Adipose tissue (tissue), 3 donors: ENCODE data around the gene MCEMP1. TPM values are rescaled to one million over a fixed set of nuclear protein-coding genes. Genes with fewer than 3 reads are reported as not detected.
A peak's percentile ranks its signal among the peaks of the same experiment; 100 is the strongest.
"Not testable (repeated sequence)": the region's sequence is repeated elsewhere in the genome, so short reads cannot be mapped to it uniquely, and the experiment has no call there.

Experiments used
- H3K27ac ChIP-seq: one replicate; pipeline ENCODE4 v1.5.1; 2013; ENCODE audit warnings: low read depth, low read length
- WGBS, 3 donors: extraction: QIAGEN DNeasy Blood & Tissue Kit; methylation state at CpG; one replicate each; pipeline ENCODE4 v1.1.7; 2013; 5-methylcytosine and 5-hydroxymethylcytosine counted together
- polyA plus RNA-seq, 3 donors: library from polyadenylated mRNA; stranded (reverse); fragments of 200-250 nt; gene quantifications; one replicate each; pipeline ENCODE4 v1.2.3, GENCODE V29; 2013
- donor health status: healthy with polysubstance abuse.
- donor health status: Bipolar disorder and iron deficiency.
- donor health status: healthy.

The MCEMP1 gene
- polyA plus RNA-seq, 3 donors: 0.76 to 36.0 (median 20.8) TPM

DNA sequence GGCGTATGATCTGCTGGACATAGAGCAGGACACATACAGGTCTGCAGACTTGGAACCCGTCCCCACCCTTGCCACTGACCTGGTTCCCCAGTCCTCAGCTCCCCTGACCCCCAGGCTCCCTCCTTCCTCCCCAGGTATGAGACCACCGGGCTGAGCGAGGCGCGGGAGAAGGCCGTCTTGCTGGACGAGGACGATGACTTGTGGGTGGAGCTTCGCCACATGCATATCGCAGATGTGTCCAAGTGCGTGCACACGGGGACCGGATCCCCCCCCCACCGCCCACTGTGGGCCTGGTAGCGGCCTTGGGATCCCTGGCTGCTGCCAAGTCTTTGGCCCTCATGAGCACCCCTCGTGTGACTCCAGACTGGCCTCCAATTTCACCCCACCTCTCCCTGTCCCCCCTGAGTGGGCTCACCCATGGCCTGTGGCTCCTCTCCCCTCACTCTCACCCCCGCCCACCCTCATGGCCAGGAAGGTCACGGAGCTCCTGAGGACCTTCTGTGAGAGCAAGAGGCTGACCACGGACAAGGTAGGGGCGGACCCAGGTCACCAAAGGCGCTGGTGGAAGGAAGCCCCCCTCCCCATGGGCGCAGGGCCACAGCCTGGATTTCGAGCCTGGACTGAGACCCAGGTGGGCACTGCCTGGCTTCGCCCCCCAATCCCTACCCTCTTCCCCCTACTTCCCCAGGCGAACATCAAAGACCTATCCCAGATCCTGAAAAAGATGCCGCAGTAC, 34.4 kb upstream of the MCEMP1 start:
- no peak overlapping the region for H3K27ac ChIP-seq
- 88 to 93% (median 92%) methylated on average over 27 of the region's 27 CpGs for WGBS, 3 donors

DNA sequence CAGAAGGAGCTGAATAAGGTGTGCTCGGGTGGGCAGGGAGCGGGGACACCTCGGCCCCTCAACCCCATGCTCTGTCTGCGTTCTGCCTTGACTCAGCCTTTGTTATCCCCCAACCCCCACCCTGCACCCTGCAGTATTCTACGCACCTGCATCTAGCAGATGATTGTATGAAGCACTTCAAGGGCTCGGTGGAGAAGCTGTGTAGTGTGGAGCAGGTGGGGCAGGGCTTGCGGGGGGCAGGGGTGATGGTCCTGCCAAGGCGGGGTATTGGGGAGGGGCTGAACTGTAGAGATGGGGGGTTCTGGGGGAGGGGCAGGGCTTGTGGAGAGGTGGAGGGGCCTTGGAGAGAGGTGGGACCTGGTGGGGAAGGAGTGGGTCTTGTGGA, 33.9 kb upstream of the MCEMP1 start:
- no peak overlapping the region for H3K27ac ChIP-seq
- WGBS, 3 donors: 94 to 97% (median 95%) methylated on average over 8 of the region's 8 CpGs

DNA sequence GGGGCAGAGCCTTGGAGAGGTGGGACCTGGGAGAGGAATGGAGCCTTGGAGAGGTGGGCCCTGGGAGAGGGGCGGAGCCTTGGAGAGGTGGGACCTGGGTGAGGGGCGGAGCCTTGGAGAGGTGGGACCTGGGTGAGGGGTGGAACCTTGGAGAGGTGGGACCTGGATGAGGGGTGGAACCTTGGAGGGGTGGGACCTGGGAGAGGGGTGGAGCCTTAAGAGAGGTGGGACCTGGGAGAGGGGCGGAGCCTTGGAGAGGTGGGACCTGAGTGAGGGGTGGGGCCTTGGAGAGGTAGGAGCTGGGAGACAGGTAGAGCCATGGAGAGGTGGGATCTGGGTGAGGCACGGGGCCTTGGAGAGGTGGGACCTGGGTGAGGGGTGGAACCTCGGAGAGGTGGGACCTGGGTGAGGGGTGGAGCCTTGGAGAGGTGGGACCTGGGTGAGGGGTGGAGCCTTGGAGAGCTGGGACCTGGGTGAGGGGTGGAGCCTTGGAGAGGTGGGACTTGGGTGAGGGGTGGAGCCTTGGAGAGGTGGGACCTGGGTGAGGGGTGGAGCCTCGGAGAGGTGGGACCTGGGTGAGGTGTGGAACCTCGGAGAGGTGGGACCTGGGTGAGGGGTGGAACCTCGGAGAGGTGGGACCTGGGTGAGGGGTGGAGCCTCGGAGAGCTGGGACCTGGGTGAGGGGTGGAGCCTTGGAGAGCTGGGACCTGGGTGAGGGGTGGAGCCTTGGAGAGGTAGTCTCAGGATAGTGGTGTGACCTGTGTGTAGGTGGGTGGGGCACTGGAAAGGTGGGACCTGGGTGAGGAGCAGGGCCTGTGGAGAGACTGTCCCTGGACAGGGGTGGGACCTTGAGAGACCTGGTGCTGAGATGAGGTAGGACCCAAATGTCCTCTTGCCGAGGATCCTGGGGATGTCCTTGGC, 33.0 kb upstream of the MCEMP1 start:
- WGBS, 3 donors: 47 to 87% (median 80%) methylated on average over 10 of the region's 10 CpGs
- not testable (repeated sequence) for H3K27ac ChIP-seq

DNA sequence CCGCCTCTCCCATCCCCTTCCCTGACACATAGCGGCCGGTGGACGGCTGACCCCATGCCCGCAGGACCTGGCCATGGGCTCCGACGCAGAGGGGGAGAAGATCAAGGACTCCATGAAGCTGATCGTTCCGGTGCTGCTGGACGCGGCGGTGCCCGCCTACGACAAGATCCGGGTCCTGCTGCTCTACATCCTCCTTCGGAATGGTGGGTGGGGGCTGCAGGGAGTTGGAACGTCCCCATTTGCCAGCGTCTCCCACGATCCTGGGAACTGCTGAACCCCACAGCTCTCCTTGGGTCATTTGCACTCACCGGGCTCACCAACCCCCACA, 32.4 kb upstream of the MCEMP1 start:
- no peak overlapping the region for H3K27ac ChIP-seq
- 93 to 95% (median 94%) methylated on average over 17 to 20 of the region's 20 CpGs for WGBS, 3 donors

DNA sequence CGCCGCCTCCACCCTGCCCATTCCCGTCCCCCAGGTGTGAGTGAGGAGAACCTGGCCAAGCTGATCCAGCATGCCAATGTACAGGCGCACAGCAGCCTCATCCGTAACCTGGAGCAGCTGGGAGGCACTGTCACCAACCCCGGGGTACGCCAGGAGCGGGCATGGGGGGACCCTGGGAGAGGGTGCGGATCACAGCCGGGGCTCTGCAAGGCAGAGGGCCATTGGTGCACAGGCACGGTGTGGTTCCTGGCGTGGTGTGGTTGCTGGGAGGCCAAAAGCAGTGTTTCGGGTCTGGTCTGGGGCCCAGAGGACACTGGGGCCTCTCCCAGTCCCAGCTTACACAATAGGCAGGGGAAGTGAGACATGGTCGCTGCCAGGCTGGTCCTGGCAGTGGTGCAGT, 31.7 kb upstream of the MCEMP1 start:
- 64 to 89% (median 76%) methylated on average over 14 of the region's 14 CpGs for WGBS, 3 donors

DNA sequence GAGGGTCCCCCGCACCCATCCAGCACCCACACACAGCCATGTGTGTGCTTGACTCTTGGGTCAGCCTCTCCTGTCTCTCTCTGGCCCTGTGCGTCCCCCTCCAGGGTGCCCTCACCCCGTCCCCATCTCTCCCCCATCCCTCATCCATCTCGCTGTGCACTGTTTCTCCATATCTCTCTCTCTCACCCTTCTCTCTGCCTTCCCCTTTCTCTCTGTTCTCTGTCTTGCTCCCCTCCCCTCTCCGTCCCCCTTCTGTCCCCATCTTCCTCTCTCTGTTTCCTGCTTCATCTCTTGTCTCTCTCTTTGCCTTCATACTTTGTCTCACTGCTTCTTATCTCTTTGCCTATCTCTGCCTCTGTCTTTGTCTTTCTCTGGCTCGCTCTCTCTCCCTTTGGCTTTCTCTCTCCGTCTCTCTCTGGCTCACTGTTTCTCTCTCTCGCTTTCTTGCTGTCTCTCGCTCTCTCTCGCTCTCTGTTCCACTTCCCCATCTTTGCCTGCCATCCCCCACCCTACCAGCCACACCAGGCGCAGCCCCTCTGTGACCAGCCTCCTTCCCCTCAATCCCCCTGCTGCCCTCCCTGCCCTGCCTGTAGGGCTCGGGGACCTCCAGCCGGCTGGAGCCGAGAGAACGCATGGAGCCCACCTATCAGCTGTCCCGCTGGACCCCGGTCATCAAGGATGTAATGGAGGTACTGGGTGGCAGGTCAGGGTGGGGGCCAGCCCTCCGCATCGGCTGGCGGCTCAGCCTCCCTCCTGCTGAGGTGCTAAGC, 31.0 kb upstream of the MCEMP1 start:
- 44 to 78% (median 63%) methylated on average over 19 to 20 of the region's 20 CpGs for WGBS, 3 donors
- no peak overlapping the region for H3K27ac ChIP-seq

More for the DNA sequence above, 31.7 kb upstream of the MCEMP1 start:
- H3K27ac ChIP-seq: no peak overlapping the region

DNA sequence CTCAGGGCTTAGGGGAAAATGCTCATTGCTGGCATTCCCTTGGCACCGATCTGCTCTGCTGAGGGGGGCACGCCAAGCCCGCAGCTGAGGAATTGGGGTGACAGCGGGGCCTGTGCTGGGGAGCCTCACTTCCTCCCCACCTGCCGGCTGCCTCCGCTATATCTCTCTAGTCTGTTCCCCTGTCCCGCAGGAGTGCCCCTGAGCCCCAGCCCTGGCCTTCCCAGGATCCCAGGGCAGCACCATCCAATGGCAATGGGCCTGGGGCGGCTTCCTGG, 30.5 kb upstream of the MCEMP1 start:
- 69 to 88% (median 86%) methylated on average over 8 of the region's 8 CpGs for WGBS, 3 donors

DNA sequence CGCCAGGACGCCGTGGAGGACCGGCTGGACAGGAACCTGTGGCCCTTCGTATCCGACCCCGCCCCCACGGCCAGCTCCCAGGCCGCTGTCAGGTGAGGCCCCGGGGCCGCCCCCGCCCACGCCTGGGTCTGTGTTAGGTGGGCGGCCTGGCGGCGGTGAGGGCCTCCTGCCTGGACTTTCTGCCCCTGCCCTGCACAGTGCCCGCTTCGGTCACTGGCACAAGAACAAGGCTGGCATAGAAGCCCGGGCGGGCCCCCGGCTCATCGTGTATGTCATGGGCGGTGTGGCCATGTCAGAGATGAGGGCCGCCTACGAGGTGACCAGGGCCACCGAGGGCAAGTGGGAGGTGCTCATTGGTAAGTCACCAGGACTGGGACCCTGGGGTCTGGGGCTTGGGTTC, 29.7 kb upstream of the MCEMP1 start:
- WGBS, 3 donors: 90 to 94% (median 93%) methylated on average over 26 of the region's 26 CpGs
- no peak overlapping the region for H3K27ac ChIP-seq

More for the DNA sequence above, 30.5 kb upstream of the MCEMP1 start:
- no peak overlapping the region for H3K27ac ChIP-seq

DNA sequence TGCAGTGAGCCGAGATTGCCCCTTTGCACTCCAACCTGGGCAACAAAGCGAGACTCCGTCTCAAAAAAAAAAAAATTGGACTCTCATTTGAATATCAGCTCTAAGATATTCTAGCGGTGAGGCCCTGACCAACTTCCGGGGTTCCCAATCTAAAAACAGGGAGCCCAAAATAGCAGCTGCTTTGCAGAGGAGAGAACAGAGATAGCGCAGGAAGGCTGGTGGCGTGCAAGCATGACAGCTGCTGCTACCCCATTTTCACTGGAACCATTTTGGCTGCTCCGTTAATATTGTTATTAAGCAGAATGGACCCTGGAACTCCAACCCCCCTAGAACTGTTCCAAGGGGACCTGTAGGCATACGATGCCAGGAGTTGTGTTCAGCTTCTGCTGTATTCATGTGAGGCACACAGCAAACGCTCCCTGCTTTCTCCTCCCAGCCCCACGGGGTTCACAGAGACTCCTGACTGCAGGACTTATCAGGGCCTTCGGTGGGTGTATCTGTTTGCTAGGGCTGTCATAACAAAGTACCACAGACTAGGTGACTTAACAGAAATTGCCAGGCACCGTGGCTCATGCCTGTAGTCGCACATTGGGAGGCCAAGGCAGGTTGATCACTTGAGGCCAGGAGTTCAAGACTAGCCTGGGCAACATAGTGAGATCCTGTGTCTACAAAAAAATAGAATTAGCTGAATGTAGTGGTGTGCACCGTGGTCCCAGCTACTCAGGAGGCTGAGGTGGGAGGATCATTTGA, 28.4 kb upstream of the MCEMP1 start:
- WGBS, 3 donors: 79 to 84% (median 81%) methylated on average over 15 of the region's 15 CpGs
- no peak overlapping the region for H3K27ac ChIP-seq

DNA sequence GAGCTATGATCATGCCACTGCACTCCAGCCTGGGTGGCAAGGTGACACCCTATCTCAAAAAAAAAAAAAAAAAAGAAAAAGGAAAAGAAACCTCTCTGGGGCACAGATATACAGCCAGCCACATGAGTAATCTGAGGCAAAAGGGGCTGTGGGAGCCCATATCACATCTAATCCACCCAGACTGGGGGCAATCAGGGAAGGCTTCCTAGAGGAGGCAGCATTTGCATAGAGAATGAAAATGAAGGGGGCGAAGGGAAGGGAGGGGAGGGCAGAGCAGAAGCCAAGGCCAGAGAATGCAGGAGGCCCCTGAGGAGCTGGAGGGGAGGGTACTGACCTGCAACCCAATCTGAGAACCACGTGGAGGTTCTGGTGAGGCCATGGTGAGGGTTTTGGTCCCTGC, 26.7 kb upstream of the MCEMP1 start:
- no peak overlapping the region for H3K27ac ChIP-seq
- WGBS, 3 donors: 45 to 69% (median 47%) methylated on average over 2 of the region's 2 CpGs

DNA sequence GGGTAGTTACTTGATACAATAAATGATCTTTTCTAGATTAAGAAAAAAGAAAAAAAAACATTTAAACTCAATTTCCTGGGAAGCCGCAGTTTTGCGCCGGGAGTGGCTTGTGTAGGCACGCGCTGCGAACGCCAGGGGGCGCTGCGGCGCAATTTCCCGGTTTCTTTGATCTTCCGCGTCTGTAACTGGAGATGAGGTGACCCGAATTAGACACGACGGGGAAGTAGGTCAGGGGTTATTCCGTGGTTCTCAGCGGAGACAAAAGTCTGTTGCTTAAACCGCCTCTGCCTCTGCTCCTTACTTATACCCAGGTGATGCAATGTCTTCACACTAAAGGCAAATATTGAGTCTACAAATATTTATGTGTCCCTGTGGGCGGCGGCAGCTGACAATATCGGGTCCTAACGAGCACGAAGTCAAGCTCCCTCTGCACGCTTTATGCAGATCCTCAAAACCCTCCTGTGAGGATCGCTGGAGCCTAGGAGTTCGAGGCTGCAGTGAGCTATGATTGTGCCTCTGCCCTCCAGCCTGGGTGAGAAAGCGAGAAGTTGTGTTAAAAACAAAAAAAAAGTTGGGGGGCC, 24.7 kb upstream of the MCEMP1 start:
- peak overlapping the region; percentile 77 for H3K27ac ChIP-seq
- WGBS, 3 donors: 3 to 4% (median 4%) methylated on average over 28 of the region's 28 CpGs

DNA sequence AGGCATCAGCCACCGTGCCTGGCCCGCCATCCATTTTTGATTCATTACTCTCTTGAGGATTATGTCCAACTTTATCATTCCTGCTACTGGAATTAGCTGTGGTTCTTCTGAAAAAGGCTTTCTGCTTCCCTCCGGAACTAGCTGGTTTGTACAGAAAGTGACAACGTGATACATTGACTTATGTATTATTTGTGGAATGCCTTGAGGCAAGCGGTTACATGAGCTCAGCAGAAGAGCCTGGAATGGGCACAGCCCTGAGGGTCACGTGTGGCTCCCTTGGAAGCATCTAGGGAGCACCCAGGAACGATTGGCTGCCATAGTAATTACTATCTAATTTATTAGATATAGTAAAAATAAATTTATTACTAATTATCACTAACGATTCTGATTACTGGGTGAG, 22.5 kb upstream of the MCEMP1 start:
- 48 to 63% (median 51%) methylated on average over 8 of the region's 8 CpGs for WGBS, 3 donors
- H3K27ac ChIP-seq: no peak overlapping the region

DNA sequence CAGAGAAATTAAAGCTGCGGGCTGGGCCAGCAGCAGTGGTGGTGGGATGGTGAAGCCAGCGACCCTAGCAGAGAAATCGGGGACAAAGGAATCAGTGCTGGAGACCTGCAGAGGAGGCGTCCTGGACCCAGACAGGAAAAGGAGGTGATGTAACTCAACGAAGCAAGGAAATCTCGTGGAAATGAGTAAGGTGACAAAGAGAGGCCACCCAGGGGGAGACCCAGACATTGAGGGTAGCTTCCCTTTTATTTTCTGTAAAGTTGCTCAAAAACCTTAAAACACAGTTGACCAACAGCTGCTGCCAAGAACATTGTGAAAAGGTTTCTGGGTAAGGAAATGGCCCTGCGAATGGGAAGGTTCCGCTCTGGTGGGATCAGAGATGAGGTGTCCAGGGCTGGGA, 21.3 kb upstream of the MCEMP1 start:
- 47 to 71% (median 50%) methylated on average over 8 of the region's 8 CpGs for WGBS, 3 donors
- no peak overlapping the region for H3K27ac ChIP-seq

DNA sequence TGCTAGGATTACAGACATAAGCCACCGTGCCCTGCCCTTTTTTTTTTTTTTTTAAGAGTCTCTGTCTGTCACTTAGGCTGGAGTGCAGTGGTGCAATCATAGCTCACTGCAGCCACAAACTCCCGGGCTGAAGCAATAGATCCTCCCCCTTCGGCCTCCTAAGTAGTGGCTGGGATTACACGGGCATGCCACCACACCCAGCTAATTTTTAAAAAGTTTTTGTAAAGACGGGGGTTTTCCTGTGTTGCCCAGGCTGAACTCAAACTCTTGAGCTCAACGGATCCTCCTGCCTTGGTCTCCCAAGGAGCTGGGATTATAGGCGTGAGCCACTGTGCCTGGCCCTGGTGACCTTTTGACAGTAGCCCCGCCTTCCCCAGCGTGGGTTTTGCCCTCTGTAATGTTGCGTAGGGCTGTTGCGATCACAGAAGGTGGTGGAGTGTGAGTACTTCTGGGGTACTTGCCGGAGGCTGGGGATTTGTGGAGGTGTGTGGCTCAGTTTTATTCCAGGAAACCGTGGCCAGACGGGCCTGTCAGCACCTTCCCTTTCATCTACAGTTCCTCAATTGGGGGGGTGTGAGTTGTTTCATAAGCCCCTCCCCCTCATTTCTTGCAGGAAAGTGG, 19.6 kb upstream of the MCEMP1 start:
- WGBS, 3 donors: 27 to 62% (median 28%) methylated on average over 14 of the region's 14 CpGs

DNA sequence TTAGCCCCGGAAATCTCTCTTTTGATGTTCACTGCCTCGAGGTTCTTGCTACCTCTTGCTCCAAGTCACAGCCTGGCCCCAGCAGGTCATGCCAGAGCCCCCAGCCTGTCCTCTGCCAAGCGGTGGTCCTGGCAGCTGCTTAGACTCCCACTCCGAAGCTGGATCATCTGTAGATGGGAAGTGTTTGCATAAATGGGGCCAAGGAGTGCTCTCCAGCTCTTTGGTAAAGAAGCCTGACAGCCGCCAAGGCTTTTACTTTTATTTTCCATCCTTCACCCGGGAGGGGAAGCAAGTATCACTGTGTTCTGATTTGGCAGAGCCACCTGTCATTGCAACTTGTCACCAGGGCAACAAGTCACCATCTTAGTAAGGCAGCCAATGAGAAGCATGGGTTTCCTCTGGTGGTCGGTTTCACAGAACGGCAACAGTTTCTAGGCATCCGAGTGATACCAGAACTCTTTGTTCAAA, 18.6 kb upstream of the MCEMP1 start:
- H3K27ac ChIP-seq: no peak overlapping the region
- WGBS, 3 donors: 31 to 36% (median 36%) methylated on average over 9 of the region's 9 CpGs

More for the DNA sequence above, 19.6 kb upstream of the MCEMP1 start:
- H3K27ac ChIP-seq: peak overlapping the region; percentile 42

DNA sequence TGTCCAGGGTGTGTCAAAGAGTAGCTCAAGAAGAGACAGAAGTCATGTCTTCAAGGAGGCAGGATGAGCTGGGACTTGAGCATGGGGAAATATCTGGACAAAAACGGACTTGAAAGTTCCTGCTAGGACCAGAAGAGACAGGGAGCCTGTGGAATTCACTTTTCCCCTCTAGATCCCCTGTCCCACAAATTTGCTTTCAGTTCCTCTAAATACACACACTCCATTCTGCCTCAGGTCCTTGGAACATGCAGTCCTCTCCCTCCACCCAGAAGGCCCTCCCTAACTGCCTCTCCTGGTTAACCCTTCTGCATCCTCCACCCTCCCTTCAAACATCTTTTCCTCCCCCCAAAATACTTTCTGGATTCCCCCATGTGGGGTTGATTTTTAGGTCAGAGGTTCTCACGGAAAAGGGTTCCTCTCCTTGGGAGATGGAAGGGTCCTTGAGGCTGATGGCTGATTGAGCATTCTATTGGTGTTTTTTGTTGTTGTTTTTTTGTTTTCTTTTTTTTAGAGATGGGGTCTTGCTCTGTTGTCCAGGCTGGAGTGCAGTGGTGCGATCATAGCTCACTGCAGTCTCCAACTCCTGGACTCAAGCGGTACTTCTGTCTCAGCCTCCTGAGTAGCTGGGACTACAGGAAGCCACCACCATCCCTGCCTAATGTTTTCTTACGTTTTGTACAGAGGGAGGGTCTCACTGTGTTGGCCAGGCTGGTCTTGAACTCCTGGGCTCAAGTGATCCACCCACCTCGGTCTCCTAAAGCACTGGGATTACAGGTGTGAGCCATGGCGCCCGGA, 14.9 kb upstream of the MCEMP1 start:
- H3K27ac ChIP-seq: no peak overlapping the region
- 73 to 79% (median 73%) methylated on average over 8 of the region's 8 CpGs for WGBS, 3 donors

DNA sequence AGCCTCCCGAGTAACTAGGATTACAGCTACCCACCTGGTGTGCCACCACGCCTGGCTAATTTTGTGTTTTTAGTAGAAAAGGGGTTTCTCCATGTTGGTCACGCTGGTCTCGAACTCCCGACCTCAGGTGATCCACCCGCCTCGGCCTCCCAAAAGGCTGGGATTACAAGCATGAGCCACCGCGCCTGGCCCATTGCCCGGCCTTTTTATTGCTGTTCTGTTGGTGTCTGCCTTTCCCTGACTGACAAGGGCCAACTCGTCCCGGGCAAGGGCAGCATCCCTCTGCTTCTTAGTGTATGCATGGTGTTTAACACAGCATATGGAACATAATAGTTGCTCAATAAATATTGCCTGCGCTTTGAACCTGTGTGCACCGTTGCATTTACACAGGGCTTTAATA, 14.2 kb upstream of the MCEMP1 start:
- 80 to 88% (median 83%) methylated on average over 14 of the region's 14 CpGs for WGBS, 3 donors
- no peak overlapping the region for H3K27ac ChIP-seq
